ENCODE data around the gene NAV2. TPM values are rescaled to one million over a fixed set of nuclear protein-coding genes. Genes with fewer than 3 reads are reported as not detected.

Gene NAV2
- total RNA-seq, 1 experiment from 2014 or later: 46.3 TPM

- H3K27me3 Mint-ChIP-seq (ENCODE audit: low read depth): no peaks in the 10 kb centered on the region
- H3K4me1 Mint-ChIP-seq: peaks cover 14 to 22% of the 10 kb centered on the region in 2 experiments
Observed at GRCh38 chr11:19980388-19980787, 267.8 kb downstream of the NAV2 start.

More at GRCh38 chr11:19980388-19980787, 267.8 kb downstream of the NAV2 start:
- Histone ChIP-seq H3K4me2 (ENCODE audit: insufficient read depth, insufficient read length, low read length) (no peak overlapping the region), H4K20me1 (ENCODE audit: control insufficient read depth, insufficient read depth, insufficient read length) (no peaks in the 10 kb centered on the region), H3K56ac (ENCODE audit: insufficient read length, low read depth, low read length) (no peak overlapping the region), H3K18ac (ENCODE audit: insufficient read length, low read depth, low read length) (no peak overlapping the region), H2BK120ac (ENCODE audit: low read depth, low read length, poor library complexity, severe bottlenecking) (no peak overlapping the region), H4K91ac (ENCODE audit: insufficient read length, low read depth, low read length) (no peak overlapping the region), H3K9ac (ENCODE audit: extremely low read depth, insufficient read length, low read length) (no peak overlapping the region), H3K23me2 (ENCODE audit: insufficient read length, low read depth, low read length, poor library complexity, severe bottlenecking) (no peaks in the 10 kb centered on the region), H3K79me1 (ENCODE audit: insufficient read depth, low read depth, low read length, poor library complexity, severe bottlenecking) (no peaks in the 10 kb centered on the region), H3K4ac (ENCODE audit: low read depth, low read length) (no peak overlapping the region), H3T11ph (ENCODE audit: low read length) (no peak overlapping the region), H3K27ac (ENCODE audit: insufficient read length, low read depth, low read length) (no peak overlapping the region), H3K27me3 (ENCODE audit: insufficient read depth, low read length) (no peaks in the 10 kb centered on the region), H2BK5ac (ENCODE audit: insufficient read length, low read length) (no peak overlapping the region), H4K5ac (ENCODE audit: insufficient read length, low read depth, low read length) (no peak overlapping the region), H3K9me3 (ENCODE audit: control insufficient read depth, low read depth, low read length) (no peaks in the 10 kb centered on the region), H2BK15ac (ENCODE audit: low read depth, low read length) (no peak overlapping the region), H3K23ac (ENCODE audit: insufficient read length, low read depth, low read length) (no peak overlapping the region), H2AK5ac (ENCODE audit: insufficient read length, low read length) (no peak overlapping the region), H2AFZ (ENCODE audit: low read length) (no peak overlapping the region), H3K4me1 (ENCODE audit: insufficient read depth, low read length) (no peaks in the 10 kb centered on the region), H2BK20ac (ENCODE audit: low read depth, low read length, poor library complexity, severe bottlenecking) (no peak overlapping the region), H3K79me2 (ENCODE audit: insufficient read depth, low read length) (no peaks in the 10 kb centered on the region), H4K8ac (replicated peaks; ENCODE audit: insufficient read length, low read depth, low read length) (no peak overlapping the region), H3K14ac (ENCODE audit: insufficient read depth, low read length) (no peak overlapping the region), H2BK12ac (ENCODE audit: insufficient read length, low read depth, low read length) (no peak overlapping the region)
- no CpG with 5 or more reads among the region's 1 CpG for WGBS (ENCODE audit: extremely low coverage, insufficient read length, low lambda C conversion rate)
- peaks cover 0 to 12% (median 6%) of the 10 kb centered on the region in 3 experiments; a peak in 5 of 7 replicates for H3K36me3 Mint-ChIP-seq (ENCODE audit: insufficient read depth in 1 of 3, low read depth in 3 of 3)
- no peak overlapping the region for H3K4me3 Mint-ChIP-seq
- H3K9me3 Mint-ChIP-seq: no peaks in the 10 kb centered on the region
- no peak overlapping the region for H3K27ac Mint-ChIP-seq
- DNase-seq: no peak
- TF ChIP-seq, protein P1, sequence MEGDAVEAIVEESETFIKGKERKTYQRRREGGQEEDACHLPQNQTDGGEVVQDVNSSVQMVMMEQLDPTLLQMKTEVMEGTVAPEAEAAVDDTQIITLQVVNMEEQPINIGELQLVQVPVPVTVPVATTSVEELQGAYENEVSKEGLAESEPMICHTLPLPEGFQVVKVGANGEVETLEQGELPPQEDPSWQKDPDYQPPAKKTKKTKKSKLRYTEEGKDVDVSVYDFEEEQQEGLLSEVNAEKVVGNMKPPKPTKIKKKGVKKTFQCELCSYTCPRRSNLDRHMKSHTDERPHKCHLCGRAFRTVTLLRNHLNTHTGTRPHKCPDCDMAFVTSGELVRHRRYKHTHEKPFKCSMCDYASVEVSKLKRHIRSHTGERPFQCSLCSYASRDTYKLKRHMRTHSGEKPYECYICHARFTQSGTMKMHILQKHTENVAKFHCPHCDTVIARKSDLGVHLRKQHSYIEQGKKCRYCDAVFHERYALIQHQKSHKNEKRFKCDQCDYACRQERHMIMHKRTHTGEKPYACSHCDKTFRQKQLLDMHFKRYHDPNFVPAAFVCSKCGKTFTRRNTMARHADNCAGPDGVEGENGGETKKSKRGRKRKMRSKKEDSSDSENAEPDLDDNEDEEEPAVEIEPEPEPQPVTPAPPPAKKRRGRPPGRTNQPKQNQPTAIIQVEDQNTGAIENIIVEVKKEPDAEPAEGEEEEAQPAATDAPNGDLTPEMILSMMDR (conservative IDR thresholded peaks at IDR 0.05): no peak
